ENCODE measurements around the gene PDLIM3. TPM values are rescaled to one million over a fixed set of nuclear protein-coding genes. Genes with fewer than 3 reads are reported as not detected.

Gene PDLIM3
- total and polyA plus RNA-seq, 2 donors (not counting 1 experiment from before 2014, with no cell fraction given), result 0.15 TPM; not detected in 1

DNA sequence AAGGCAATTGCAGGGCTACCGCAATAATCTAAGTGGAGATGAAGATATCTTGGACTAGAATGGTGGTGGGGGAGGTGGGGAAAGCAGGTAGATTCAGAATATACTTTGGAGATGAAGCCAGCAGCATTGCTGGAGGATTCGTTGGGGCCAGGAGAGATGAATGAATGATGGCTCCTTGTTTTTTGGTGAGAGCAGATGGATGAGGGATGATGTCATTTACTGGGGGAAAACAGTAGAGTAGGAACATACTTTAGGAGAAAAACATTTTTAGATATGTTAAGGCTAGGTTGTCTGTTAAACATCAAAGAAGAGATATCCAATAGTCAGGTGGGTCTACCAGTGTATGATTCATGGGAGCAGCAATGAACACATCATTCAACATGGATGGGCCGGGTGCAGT is 69.6 kb downstream of the PDLIM3 start:
- Mint-ChIP-seq H3K27ac (no peak overlapping the region), H3K4me1 (peaks cover 12% of the 10 kb centered on the region), H3K27me3 (peaks cover 8% of the 10 kb centered on the region), H3K9me3 (ENCODE audit: insufficient read depth) (no peaks in the 10 kb centered on the region), H3K4me3 (no peak overlapping the region)
- no peaks in the 10 kb centered on the region for H3K27me3 ChIP-seq (replicated peaks in 1 of 4; ENCODE audit: control extremely low read depth in 1 of 4, control insufficient read depth in 3 of 4, insufficient read depth in 4 of 4, low read length in 3 of 4)
- no peak overlapping the region for H3K4me3 ChIP-seq (ENCODE audit: control extremely low read depth in 1 of 5, extremely low read depth in 1 of 5, insufficient read depth in 1 of 5, low read depth in 2 of 5, low read length in 4 of 5)
- CTCF ChIA-PET, result no interaction called here
- POLR2A ChIA-PET, result no interaction called here
- TF ChIP-seq CTCF (IDR thresholded peaks at IDR 0.05), result no peak
- TF ChIP-seq EZH2 (IDR thresholded peaks at IDR 0.05; ENCODE audit: borderline replicate concordance, insufficient read depth, low read depth, low read length, poor library complexity, severe bottlenecking), result no peak
- peaks cover 4 to 5% of the 10 kb centered on the region in 2 donors for H3K4me1 ChIP-seq (ENCODE audit: control insufficient read depth in 2 of 2, insufficient read depth in 2 of 2, low read length in 2 of 2)
- H3K27ac ChIP-seq (ENCODE audit: low read length in 2 of 2), result no peak overlapping the region
- no peaks in the 10 kb centered on the region for H3K9me3 ChIP-seq (ENCODE audit: control extremely low read depth in 1 of 3, control insufficient read depth in 2 of 3, insufficient read depth in 1 of 3, low read length in 2 of 3)
- no peaks in the 10 kb centered on the region for H4K20me1 ChIP-seq (ENCODE audit: control insufficient read depth, insufficient read depth, low read length, poor library complexity, severe bottlenecking)
- H2AFZ ChIP-seq (ENCODE audit: insufficient read depth, low read depth, low read length, poor library complexity, severe bottlenecking), result no peak overlapping the region
- DNase-seq (no peak), ATAC-seq (ENCODE audit: low read depth) (no peak)
- 100% methylated on average over 3 of the region's 3 CpGs for WGBS (ENCODE audit: insufficient coverage)
- no peak overlapping the region for H3K9ac ChIP-seq (ENCODE audit: low read length)
- intact Hi-C loops (cut with micrococcal nuclease), result no loop called here
- no peaks in the 10 kb centered on the region for H3K79me2 ChIP-seq (ENCODE audit: control insufficient read depth, insufficient read depth, low read length)
- H3K4me2 ChIP-seq (replicated peaks; ENCODE audit: low read depth, low read length, poor library complexity, severe bottlenecking), result no peak overlapping the region
- H3K36me3 ChIP-seq (replicated peaks in 1 of 2; ENCODE audit: control extremely low read depth in 1 of 2, control insufficient read depth in 1 of 2, extremely low read depth in 1 of 2, insufficient read depth in 2 of 2, low read length in 1 of 2), result no peaks in the 10 kb centered on the region

- H3K4me3 Mint-ChIP-seq, result no peak overlapping the region
- no peak for ATAC-seq (ENCODE audit: low read depth)
- no peak overlapping the region for H3K4me3 ChIP-seq (ENCODE audit: control extremely low read depth in 1 of 5, extremely low read depth in 1 of 5, insufficient read depth in 1 of 5, low read depth in 2 of 5, low read length in 4 of 5)
- WGBS (ENCODE audit: insufficient coverage), result no CpG with 5 or more reads among the region's 1 CpG
- DNase-seq, result no peak
- H3K27ac Mint-ChIP-seq, result no peak overlapping the region
- CTCF ChIA-PET, result interaction anchor here (1.1 kb wide), 1 partner anchor 39 kb away, joined by 3 read pairs; the partner anchor contains the start of gene UFSP2
- H3K9me3 Mint-ChIP-seq (ENCODE audit: insufficient read depth), result no peaks in the 10 kb centered on the region
- no peaks in the 10 kb centered on the region for H3K4me1 ChIP-seq (ENCODE audit: control insufficient read depth in 2 of 2, insufficient read depth in 2 of 2, low read length in 2 of 2)
- no peaks in the 10 kb centered on the region for H3K79me2 ChIP-seq (ENCODE audit: control insufficient read depth, insufficient read depth, low read length)
- TF ChIP-seq CTCF (IDR thresholded peaks at IDR 0.05), result no peak
- TF ChIP-seq EZH2 (IDR thresholded peaks at IDR 0.05; ENCODE audit: borderline replicate concordance, insufficient read depth, low read depth, low read length, poor library complexity, severe bottlenecking), result no peak
- H2AFZ ChIP-seq (ENCODE audit: insufficient read depth, low read depth, low read length, poor library complexity, severe bottlenecking), result no peak overlapping the region
- H3K9me3 ChIP-seq (ENCODE audit: control extremely low read depth in 1 of 3, control insufficient read depth in 2 of 3, insufficient read depth in 1 of 3, low read length in 2 of 3), result no peaks in the 10 kb centered on the region
- H3K4me1 Mint-ChIP-seq, result peaks cover 6% of the 10 kb centered on the region
- H3K36me3 ChIP-seq (replicated peaks in 1 of 2; ENCODE audit: control extremely low read depth in 1 of 2, control insufficient read depth in 1 of 2, extremely low read depth in 1 of 2, insufficient read depth in 2 of 2, low read length in 1 of 2), result no peaks in the 10 kb centered on the region
- H3K9ac ChIP-seq (ENCODE audit: low read length), result no peak overlapping the region
- H3K27me3 ChIP-seq (replicated peaks in 1 of 4; ENCODE audit: control extremely low read depth in 1 of 4, control insufficient read depth in 3 of 4, insufficient read depth in 4 of 4, low read length in 3 of 4), result peaks cover 0 to 3% (median 0%) of the 10 kb centered on the region in 4 experiments
- no peak overlapping the region for H3K27ac ChIP-seq (ENCODE audit: low read length in 2 of 2)
- H3K27me3 Mint-ChIP-seq, result peaks cover 15% of the 10 kb centered on the region
- no peak overlapping the region for H3K4me2 ChIP-seq (replicated peaks; ENCODE audit: low read depth, low read length, poor library complexity, severe bottlenecking)
- H4K20me1 ChIP-seq (ENCODE audit: control insufficient read depth, insufficient read depth, low read length, poor library complexity, severe bottlenecking), result no peaks in the 10 kb centered on the region
- POLR2A ChIA-PET, result no interaction called here
- intact Hi-C loops (cut with micrococcal nuclease), result no loop called here
These were observed 70.4 kb downstream of the PDLIM3 start for GRCh38 chr4:185464887-185465286.
